IMR-90 (cell line): ENCODE measurements around the gene IFT74.

Experiments
- BHLHE40 ChIP-seq: fragments of 150-350 bp; IDR thresholded peaks from 2 replicates; pipeline ENCODE4 v1.6.1; 2016; ENCODE audit warnings: mild to moderate bottlenecking, low read depth, low read length
- POLR2A ChIP-seq: IDR thresholded peaks from 2 replicates; pipeline ENCODE4 v1.6.1; 2012; ENCODE audit warnings: mild to moderate bottlenecking, low read depth, low read length
- TF ChIP-seq, protein P1 (sequence below): conservative IDR thresholded peaks from 2 replicates; pipeline ENCODE4 v1.5.1; 2012; ENCODE audit warnings: mild to moderate bottlenecking, low read depth, low read length, improper control_type of control experiment
- TF ChIP-seq, protein P2 (sequence below): fragments of 150-350 bp; IDR thresholded peaks from 2 replicates; pipeline ENCODE4 v1.6.1; 2017; ENCODE audit warnings: mild to moderate bottlenecking, antibody characterized with exemption, low read length, low read depth
- TF ChIP-seq, protein P3 (sequence below): fragments of 150-350 bp; IDR thresholded peaks from 2 replicates; pipeline ENCODE4 v1.6.1; 2016; ENCODE audit warnings: low read depth, mild to moderate bottlenecking, low read length, moderate library complexity, borderline replicate concordance

DNA sequence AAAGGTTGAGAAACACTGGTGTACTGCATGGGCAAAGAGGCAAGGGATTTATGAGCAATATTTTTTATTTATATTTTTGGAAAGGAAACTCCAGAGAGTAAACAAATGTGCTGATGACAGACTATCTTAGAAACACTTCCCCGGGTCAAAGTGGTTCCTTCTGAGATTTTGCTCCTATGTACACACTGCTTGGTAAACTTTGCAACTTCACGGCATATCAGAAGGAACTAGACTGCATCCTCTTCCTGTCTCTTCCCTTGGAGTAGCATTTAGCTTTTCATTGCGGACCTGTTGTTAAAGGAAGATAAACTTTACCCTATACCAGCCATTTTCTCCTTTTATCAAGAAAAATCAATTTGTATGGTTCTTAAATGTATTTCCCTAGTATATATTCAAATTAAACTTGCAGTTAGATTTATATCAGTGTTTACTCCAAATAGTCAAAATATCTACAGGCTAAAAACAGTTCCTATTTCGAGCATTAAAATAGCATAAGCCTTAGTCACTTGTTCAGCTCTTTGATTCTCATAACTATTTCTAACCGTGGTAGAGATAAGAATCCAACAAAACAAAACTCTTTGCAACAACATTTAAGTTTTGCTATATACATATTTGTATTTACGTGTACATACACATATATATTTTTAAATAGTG lies 97.3 kb downstream of the IFT74 start:
- TF ChIP-seq, protein P1, sequence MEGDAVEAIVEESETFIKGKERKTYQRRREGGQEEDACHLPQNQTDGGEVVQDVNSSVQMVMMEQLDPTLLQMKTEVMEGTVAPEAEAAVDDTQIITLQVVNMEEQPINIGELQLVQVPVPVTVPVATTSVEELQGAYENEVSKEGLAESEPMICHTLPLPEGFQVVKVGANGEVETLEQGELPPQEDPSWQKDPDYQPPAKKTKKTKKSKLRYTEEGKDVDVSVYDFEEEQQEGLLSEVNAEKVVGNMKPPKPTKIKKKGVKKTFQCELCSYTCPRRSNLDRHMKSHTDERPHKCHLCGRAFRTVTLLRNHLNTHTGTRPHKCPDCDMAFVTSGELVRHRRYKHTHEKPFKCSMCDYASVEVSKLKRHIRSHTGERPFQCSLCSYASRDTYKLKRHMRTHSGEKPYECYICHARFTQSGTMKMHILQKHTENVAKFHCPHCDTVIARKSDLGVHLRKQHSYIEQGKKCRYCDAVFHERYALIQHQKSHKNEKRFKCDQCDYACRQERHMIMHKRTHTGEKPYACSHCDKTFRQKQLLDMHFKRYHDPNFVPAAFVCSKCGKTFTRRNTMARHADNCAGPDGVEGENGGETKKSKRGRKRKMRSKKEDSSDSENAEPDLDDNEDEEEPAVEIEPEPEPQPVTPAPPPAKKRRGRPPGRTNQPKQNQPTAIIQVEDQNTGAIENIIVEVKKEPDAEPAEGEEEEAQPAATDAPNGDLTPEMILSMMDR = no peak
- TF ChIP-seq POLR2A (no peak), BHLHE40 (no peak)
- TF ChIP-seq, protein P2, sequence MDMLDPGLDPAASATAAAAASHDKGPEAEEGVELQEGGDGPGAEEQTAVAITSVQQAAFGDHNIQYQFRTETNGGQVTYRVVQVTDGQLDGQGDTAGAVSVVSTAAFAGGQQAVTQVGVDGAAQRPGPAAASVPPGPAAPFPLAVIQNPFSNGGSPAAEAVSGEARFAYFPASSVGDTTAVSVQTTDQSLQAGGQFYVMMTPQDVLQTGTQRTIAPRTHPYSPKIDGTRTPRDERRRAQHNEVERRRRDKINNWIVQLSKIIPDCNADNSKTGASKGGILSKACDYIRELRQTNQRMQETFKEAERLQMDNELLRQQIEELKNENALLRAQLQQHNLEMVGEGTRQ = no peak
- TF ChIP-seq, protein P3, sequence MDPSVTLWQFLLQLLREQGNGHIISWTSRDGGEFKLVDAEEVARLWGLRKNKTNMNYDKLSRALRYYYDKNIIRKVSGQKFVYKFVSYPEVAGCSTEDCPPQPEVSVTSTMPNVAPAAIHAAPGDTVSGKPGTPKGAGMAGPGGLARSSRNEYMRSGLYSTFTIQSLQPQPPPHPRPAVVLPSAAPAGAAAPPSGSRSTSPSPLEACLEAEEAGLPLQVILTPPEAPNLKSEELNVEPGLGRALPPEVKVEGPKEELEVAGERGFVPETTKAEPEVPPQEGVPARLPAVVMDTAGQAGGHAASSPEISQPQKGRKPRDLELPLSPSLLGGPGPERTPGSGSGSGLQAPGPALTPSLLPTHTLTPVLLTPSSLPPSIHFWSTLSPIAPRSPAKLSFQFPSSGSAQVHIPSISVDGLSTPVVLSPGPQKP = no peak
